ENCODE data around the gene EGLN3. TPM values are rescaled to one million over a fixed set of nuclear protein-coding genes. Genes with fewer than 3 reads are reported as not detected.

Gene EGLN3
- total RNA-seq, 5 donors from 2014 or later (not counting 1 experiment from before 2014, with no cell fraction given), result 3.8 to 15.1 (median 7.6) TPM

DNA sequence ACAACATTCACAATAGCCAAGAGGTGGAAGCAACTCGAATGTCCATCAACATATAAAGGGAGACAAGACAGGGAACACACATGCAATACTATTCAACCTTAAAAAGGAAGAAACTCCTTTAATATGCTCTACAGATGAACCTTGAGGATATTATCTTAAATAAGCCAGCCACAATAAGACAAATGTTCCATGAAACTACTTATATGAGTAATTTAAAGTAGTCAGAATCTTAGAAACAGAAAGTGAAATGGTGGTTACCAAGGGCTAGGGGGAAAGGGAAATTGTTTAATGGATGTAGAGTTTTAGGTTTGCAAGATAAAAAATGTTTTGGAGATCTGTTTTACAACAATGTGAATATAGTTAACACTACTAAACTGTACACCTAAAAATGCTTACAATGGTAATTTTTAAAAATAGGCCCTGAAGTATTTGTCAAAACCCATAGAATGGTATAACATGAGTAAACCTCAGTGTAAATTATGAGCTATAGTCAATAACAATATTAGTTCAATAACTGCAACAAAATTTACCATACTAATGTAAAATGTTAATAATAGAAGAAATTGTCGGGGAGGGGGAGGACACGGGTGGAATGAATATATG, 71.1 kb downstream of the EGLN3 start:
- DNase-seq (no peak), ATAC-seq (replicated peaks in 1 of 4) (no peak)
- H3K27me3 Mint-ChIP-seq, result no peaks in the 10 kb centered on the region
- H3K9me3 Mint-ChIP-seq, result peaks cover 16 to 34% (median 19%) of the 10 kb centered on the region in 3 donors
- no peaks in the 10 kb centered on the region for H3K9me3 ChIP-seq
- no peaks in the 10 kb centered on the region for H3K27me3 ChIP-seq (replicated peaks in 1 of 2; ENCODE audit: control insufficient read depth in 2 of 2, extremely low read depth in 1 of 2, insufficient read depth in 2 of 2, low read length in 1 of 2)
- no peaks in the 10 kb centered on the region for H3K4me1 Mint-ChIP-seq
- no peak overlapping the region for H3K4me3 Mint-ChIP-seq
- no peaks in the 10 kb centered on the region for H3K36me3 Mint-ChIP-seq
- no peak overlapping the region for H3K27ac Mint-ChIP-seq
- no peaks in the 10 kb centered on the region for H3K4me1 ChIP-seq (ENCODE audit: control insufficient read depth in 1 of 2, extremely low read depth in 1 of 2, insufficient read depth in 2 of 2, low read length in 2 of 2)
- WGBS (ENCODE audit: insufficient coverage), result no CpG with 5 or more reads among the region's 3 CpGs
- ChIA-PET CTCF (no interaction called here), POLR2A (no interaction called here)
- no peak overlapping the region for H3K27ac ChIP-seq (ENCODE audit: low read length)
- H3K4me3 ChIP-seq (ENCODE audit: control insufficient read depth in 1 of 2, extremely low read depth in 1 of 2, low read length in 1 of 2), result no peak overlapping the region
- H3K36me3 ChIP-seq (ENCODE audit: control insufficient read depth in 2 of 2, extremely low read depth in 1 of 2, insufficient read depth in 1 of 2, low read length in 1 of 2), result no peaks in the 10 kb centered on the region

DNA sequence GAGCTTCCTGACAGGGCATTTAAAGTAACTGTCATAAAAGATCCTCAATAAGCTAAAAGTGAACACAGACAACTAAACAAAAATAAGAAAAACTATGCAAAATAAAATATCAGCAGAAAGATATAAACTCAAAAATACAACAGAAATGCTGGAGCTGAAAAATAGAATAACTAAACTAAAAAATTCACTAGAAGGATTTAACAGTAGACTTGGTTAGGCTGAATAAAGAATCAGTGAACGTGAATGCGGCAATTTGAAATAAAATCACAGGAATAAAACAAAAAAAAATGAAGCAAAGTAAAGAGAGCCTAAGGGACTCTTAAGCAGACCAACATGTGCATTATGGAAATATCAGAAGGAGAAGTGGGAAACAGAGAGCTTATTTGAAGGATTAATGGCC, 74.6 kb downstream of the EGLN3 start:
- no peaks in the 10 kb centered on the region for H3K4me1 ChIP-seq (ENCODE audit: control insufficient read depth in 1 of 2, extremely low read depth in 1 of 2, insufficient read depth in 2 of 2, low read length in 2 of 2)
- Mint-ChIP-seq H3K27me3 (no peaks in the 10 kb centered on the region), H3K4me1 (no peaks in the 10 kb centered on the region), H3K4me3 (no peak overlapping the region), H3K9me3 (peaks cover 25 to 44% (median 31%) of the 10 kb centered on the region in 3 donors), H3K36me3 (peaks cover 3% of the 10 kb centered on the region), H3K27ac (no peak overlapping the region)
- no peak overlapping the region for H3K27ac ChIP-seq (ENCODE audit: low read length)
- CTCF ChIA-PET, result no interaction called here
- no peaks in the 10 kb centered on the region for H3K36me3 ChIP-seq (ENCODE audit: control insufficient read depth in 2 of 2, extremely low read depth in 1 of 2, insufficient read depth in 1 of 2, low read length in 1 of 2)
- 92% methylated on average over 2 of the region's 2 CpGs for WGBS (ENCODE audit: insufficient coverage)
- no peak overlapping the region for H3K4me3 ChIP-seq (ENCODE audit: control insufficient read depth in 1 of 2, extremely low read depth in 1 of 2, low read length in 1 of 2)
- H3K27me3 ChIP-seq (replicated peaks in 1 of 2; ENCODE audit: control insufficient read depth in 2 of 2, extremely low read depth in 1 of 2, insufficient read depth in 2 of 2, low read length in 1 of 2), result no peaks in the 10 kb centered on the region
- POLR2A ChIA-PET, result no interaction called here
- DNase-seq (no peak), ATAC-seq (replicated peaks in 1 of 4) (no peak)
- H3K9me3 ChIP-seq, result no peaks in the 10 kb centered on the region
